Uterus (tissue), 4 donors: ENCODE measurements around the gene GARNL3. TPM values are rescaled to one million over a fixed set of nuclear protein-coding genes. Genes with fewer than 3 reads are reported as not detected.

Experiments used
- DNase-seq, 2 donors: peaks; one replicate each; pipeline ENCODE4 v3.0.0-alpha.2; 2019 to 2020
- H3K27ac ChIP-seq, 2 donors: fragments of 200-600 bp; sonication (generic); 1 replicate in 1 of 2; 2 replicates in 1 of 2; pipeline ENCODE4 v1.5.1; 2016 to 2018
- H3K27me3 ChIP-seq, 2 donors: fragments of 200-600 bp; sonication (generic); one replicate each; pipeline ENCODE4 v1.5.1; 2018 to 2019; ENCODE audit warnings: control low read depth in 1 of 2
- H3K36me3 ChIP-seq, 2 donors: fragments of 200-600 bp; sonication (generic); one replicate each; pipeline ENCODE4 v1.5.1; 2019; ENCODE audit warnings: control low read depth in 1 of 2
- H3K4me1 ChIP-seq, 2 donors: fragments of 200-600 bp; sonication (generic); one replicate each; pipeline ENCODE4 v1.5.1; 2018 to 2019; ENCODE audit warnings: control low read depth in 1 of 2
- H3K4me3 ChIP-seq, 2 donors: fragments of 200-600 bp; sonication (generic); 1 replicate in 1 of 2; 2 replicates in 1 of 2; pipeline ENCODE4 v1.5.1; 2018 to 2019; ENCODE audit warnings: mild to moderate bottlenecking in 1 of 2
- H3K9me3 ChIP-seq, 2 donors: fragments of 200-600 bp; sonication (generic); one replicate each; pipeline ENCODE4 v1.5.1; 2019; ENCODE audit warnings: control low read depth in 1 of 2
- POLR2A ChIP-seq, 2 donors: fragments of 450-650 bp; IDR thresholded peaks; one replicate each; pipeline ENCODE4 v1.6.1; 2016; ENCODE audit warnings: antibody characterized with exemption in 2 of 2, mild to moderate bottlenecking in 1 of 2, moderate library complexity in 1 of 2
- intact Hi-C: fragments of 100-400 bp; cut with DNase I; formaldehyde crosslinking; loops from one replicate; pipeline ENCODE4 v1.15.1; 2023; ENCODE audit warnings: low total_unique reads
- total RNA-seq, 4 donors: library from RNA; depleted of rRNA in 3 of 4; stranded (reverse); fragments of >200 nt in 3 of 4; gene quantifications; one replicate each; pipeline versions ENCODE4 v1.1.0 to v1.2.4, GENCODE V29; 2014 to 2023
- TF ChIP-seq, protein P1 (sequence below), 4 experiments: fragments of 200-600 bp in 2 of 4; fragments of 450-650 bp in 2 of 4; sonication (generic) in 2 of 4; IDR thresholded peaks; one replicate each; pipeline ENCODE4 v1.5.1; 2016 to 2019; ENCODE audit warnings: antibody characterized with exemption in 4 of 4, mild to moderate bottlenecking in 2 of 4, moderate library complexity in 1 of 4
- donor health status: DM: yes; HTN: yes; CAD: no.

The GARNL3 gene
- total RNA-seq, 4 donors from 2014 or later = 9.7 to 79.7 (median 72.0) TPM

DNA sequence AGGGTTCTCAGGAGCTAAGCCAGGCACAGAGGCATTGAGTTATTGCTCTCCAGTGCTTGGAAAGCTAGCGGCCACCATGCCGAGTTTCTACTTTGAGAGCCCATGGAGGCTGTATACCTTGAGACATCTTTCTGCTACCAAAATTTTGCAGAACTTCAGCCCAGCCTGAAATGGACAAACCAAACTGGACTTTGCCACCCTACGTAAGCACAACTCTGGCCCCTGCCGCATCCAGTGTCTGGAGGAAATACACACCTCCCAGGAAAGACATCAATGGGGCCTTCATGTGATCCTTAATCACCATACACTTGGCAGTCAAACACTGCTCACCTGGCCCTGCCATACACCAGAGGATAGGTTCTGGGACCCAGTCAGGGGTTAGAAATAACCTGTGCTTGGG, 27.8 kb downstream of the GARNL3 start:
- intact Hi-C loops = no loop called here
- no peaks in the 10 kb centered on the region for H3K27me3 ChIP-seq
- H3K9me3 ChIP-seq = no peaks in the 10 kb centered on the region
- no peak for DNase-seq
- no peaks in the 10 kb centered on the region for H3K4me1 ChIP-seq
- H3K36me3 ChIP-seq = no peaks in the 10 kb centered on the region
- H3K27ac ChIP-seq = no peak overlapping the region
- TF ChIP-seq POLR2A (IDR thresholded peaks at IDR 0.05) = no peak
- TF ChIP-seq, protein P1, sequence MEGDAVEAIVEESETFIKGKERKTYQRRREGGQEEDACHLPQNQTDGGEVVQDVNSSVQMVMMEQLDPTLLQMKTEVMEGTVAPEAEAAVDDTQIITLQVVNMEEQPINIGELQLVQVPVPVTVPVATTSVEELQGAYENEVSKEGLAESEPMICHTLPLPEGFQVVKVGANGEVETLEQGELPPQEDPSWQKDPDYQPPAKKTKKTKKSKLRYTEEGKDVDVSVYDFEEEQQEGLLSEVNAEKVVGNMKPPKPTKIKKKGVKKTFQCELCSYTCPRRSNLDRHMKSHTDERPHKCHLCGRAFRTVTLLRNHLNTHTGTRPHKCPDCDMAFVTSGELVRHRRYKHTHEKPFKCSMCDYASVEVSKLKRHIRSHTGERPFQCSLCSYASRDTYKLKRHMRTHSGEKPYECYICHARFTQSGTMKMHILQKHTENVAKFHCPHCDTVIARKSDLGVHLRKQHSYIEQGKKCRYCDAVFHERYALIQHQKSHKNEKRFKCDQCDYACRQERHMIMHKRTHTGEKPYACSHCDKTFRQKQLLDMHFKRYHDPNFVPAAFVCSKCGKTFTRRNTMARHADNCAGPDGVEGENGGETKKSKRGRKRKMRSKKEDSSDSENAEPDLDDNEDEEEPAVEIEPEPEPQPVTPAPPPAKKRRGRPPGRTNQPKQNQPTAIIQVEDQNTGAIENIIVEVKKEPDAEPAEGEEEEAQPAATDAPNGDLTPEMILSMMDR (IDR thresholded peaks at IDR 0.05) = no peak
- H3K4me3 ChIP-seq = no peak overlapping the region

DNA sequence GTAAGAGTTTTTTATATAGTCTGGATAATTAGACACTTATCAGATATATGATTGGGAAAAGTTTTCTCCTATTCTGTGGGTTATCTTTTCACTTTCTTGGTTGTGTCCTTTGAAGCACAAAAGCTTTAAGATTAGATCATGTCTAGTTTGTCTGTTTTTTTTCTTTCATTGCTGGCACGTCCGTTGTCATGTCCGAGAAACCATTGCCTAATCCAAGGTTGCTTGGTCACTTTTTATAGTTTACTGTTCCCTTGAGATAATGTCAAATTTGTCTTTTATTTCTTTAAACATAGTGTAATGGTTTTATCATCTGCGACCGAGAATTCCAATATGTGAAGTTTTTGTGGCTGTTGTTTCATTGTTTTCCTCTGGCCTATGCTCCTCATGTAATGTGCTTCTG, 28.8 kb downstream of the GARNL3 start:
- Histone ChIP-seq H3K36me3 (no peaks in the 10 kb centered on the region), H3K9me3 (no peaks in the 10 kb centered on the region), H3K4me3 (no peak overlapping the region), H3K4me1 (no peaks in the 10 kb centered on the region), H3K27me3 (no peaks in the 10 kb centered on the region), H3K27ac (peak overlapping the region; percentile 30 to 60)
- no peak for DNase-seq
- intact Hi-C loops = no loop called here
- TF ChIP-seq, protein P1 (IDR thresholded peaks at IDR 0.05) = no peak
- no peak for TF ChIP-seq POLR2A (IDR thresholded peaks at IDR 0.05)

DNA sequence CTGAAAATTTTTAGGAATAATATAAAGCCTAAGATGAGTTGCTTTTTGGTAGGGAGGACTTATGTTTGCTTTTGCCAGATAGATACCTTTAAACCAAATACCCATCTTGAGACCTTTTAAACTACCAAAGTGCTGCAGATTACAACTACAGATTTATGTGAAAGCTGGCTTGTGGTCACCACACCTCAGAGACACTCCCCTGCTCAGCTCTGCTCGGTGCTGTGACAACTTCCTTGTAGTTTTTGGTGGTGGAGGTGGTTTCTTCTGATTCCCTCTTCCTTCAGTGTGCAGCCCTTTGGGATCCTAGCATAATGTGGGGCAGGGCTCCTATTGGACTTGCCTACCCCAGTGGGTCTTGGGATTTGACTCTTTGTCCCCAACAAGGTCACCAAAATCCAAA, 29.2 kb downstream of the GARNL3 start:
- H3K27me3 ChIP-seq = no peaks in the 10 kb centered on the region
- DNase-seq = no peak
- no peak overlapping the region for H3K4me3 ChIP-seq
- H3K4me1 ChIP-seq = no peaks in the 10 kb centered on the region
- H3K9me3 ChIP-seq = no peaks in the 10 kb centered on the region
- peak overlapping the region; percentile 17 to 60 for H3K27ac ChIP-seq
- no peaks in the 10 kb centered on the region for H3K36me3 ChIP-seq
- intact Hi-C loops = no loop called here
- TF ChIP-seq, protein P1 (IDR thresholded peaks at IDR 0.05) = no peak
- no peak for TF ChIP-seq POLR2A (IDR thresholded peaks at IDR 0.05)

DNA sequence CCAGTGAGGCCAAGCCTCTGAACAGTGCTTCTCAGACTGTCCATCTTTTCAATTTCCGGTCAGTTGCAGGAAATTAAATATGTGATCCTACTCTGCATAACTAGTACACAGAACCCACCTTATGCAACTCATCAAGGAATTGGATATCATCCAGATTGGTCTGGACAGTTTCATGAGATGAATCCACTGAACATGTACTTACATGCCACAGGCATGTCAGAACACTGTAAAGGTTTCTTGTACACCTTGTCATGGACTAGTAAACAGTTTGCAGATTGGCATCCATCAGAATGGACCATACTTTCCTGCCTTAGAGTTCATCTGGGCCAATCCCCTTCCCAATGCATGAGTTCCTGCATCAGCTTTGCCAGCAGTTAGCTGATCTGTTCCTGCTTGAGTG, 30.4 kb downstream of the GARNL3 start:
- Histone ChIP-seq H3K4me1 (no peaks in the 10 kb centered on the region), H3K27me3 (no peaks in the 10 kb centered on the region), H3K9me3 (no peaks in the 10 kb centered on the region), H3K4me3 (no peak overlapping the region), H3K36me3 (no peaks in the 10 kb centered on the region), H3K27ac (no peak overlapping the region)
- intact Hi-C loops = no loop called here
- DNase-seq = no peak
- TF ChIP-seq, protein P1 (IDR thresholded peaks at IDR 0.05) = no peak
- TF ChIP-seq POLR2A (IDR thresholded peaks at IDR 0.05) = no peak

DNA sequence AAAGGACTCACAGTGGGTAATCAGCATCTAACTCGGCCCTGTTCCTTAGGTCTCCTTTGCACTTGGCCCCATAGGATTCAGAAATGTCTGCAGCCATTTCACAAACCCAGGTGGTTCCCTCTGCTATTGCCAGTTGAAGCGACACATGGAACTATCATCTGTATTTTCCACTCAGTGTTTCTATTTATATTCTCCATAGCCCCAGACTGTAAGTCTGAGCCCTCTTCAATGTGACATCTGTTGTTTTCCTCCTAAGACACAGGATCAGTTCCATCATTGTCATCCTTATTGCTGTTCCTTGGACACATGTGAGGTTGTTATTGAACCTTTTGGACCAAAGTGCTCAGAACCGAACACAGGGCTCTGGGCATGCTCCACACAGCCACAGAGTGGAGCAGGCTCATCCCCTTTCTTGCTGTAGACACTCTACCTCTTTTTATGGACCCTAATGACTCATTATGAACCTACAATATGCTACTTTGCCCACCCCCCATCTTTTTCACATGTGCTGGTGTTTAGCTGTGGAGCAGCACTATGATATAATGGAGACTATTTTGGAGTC, 36.4 kb downstream of the GARNL3 start:
- DNase-seq = no peak
- no peak for TF ChIP-seq POLR2A (IDR thresholded peaks at IDR 0.05)
- TF ChIP-seq, protein P1 (IDR thresholded peaks at IDR 0.05) = no peak
- Histone ChIP-seq H3K36me3 (no peaks in the 10 kb centered on the region), H3K27me3 (no peaks in the 10 kb centered on the region), H3K4me1 (no peaks in the 10 kb centered on the region), H3K4me3 (no peak overlapping the region), H3K27ac (no peak overlapping the region), H3K9me3 (no peaks in the 10 kb centered on the region)
- intact Hi-C loops = no loop called here
